ENCODE measurements around the gene PCDHA5.

Gene PCDHA5

DNA sequence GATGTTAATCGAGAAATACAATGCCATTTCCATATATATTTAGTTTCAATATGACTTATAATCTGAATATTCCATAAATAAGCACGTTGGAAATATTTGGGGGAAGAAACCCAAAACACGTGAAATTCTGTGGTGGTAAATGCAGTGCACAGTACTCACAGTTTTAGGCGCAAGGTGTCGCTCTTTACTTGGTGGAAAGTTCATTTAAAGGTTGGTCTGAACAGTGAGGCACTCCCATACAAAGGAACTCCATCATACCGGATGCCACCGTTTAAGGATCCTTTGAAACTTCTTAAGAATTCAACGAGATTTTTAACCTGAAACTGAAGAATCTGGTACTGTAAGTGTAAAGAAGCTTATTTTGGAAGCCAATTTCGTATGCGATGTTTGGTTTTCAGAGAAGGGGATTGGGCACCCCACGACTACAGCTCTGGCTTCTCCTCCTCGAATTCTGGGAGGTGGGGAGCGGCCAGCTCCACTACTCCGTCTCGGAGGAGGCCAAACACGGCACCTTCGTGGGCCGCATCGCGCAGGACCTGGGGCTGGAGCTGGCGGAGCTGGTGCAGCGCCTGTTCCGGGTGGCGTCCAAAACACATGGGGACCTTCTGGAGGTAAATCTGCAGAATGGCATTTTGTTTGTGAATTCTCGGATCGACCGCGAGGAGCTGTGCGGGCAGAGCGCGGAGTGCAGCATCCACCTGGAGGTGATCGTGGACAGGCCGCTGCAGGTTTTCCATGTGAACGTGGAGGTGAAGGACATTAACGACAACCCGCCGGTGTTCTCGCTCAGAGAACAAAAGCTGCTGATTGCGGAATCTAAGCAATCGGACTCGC lies 47.5 kb downstream of the PCDHA5 start, which contains the start of gene PCDHA11:
Gene PCDHA11, plus strand, starts transcription at position 237 of the 834 bp plus-strand sequence. Its CDS starts 147 bp downstream, at position 384.
- no peak for DNase-seq

DNA sequence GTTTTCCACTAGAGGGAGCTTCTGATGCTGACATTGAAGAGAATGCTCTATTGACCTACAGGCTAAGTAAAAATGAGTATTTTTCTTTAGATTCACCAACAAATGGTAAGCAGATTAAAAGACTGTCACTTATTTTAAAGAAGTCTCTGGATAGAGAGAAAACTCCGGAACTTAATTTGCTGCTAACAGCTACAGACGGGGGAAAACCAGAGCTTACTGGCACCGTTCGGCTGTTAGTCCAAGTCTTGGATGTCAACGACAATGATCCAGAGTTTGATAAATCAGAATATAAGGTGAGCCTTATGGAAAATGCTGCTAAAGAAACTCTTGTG lies 48.1 kb downstream of the PCDHA5 start:
- DNase-seq = no peak

DNA sequence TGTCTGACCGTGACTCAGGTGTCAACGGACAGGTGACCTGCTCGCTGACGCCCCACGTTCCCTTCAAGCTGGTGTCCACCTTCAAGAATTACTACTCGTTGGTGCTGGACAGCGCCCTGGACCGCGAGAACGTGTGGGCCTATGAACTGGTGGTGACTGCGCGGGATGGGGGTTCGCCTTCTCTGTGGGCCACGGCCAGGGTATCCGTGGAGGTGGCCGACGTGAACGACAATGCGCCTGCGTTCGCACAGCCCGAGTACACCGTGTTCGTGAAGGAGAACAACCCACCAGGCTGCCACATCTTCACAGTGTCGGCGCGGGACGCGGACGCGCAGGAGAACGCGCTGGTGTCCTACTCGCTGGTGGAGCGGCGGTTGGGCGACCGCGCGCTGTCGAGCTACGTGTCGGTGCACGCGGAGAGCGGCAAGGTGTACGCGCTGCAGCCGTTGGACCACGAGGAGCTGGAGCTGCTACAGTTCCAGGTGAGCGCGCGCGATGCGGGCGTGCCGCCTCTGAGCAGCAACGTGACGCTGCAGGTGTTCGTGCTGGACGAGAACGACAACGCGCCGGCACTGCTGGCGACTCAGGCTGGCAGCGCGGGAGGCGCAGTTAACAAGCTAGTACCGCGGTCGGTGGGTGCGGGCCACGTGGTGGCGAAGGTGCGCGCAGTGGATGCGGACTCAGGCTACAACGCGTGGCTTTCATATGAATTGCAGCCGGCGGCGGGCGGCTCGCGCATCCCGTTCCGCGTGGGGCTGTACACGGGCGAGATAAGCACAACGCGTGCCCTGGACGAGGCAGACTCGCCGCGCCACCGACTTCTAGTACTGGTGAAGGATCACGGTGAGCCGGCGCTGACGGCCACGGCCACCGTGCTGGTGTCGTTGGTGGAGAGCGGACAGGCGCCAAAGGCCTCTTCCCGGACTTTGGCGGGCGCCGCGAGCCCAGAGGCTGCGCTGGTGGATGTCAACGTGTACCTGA lies 49.1 kb downstream of the PCDHA5 start:
- no peak for DNase-seq

Data from NCI-H510A treated with DMSO at 0.1 percent for 48 hours (cell line).